Neural progenitor cell (in vitro differentiated cells): ENCODE measurements around the gene FAM98B.

Experiments
- EZH2 ChIP-seq: fragments of 200-600 bp; sonication (generic); IDR thresholded peaks from 2 replicates; pipeline ENCODE4 v1.6.1; 2017; ENCODE audit warnings: antibody characterized with exemption, mild to moderate bottlenecking, moderate library complexity
- EZH2phosphoT487 ChIP-seq: fragments of 200-600 bp; sonication (generic); IDR thresholded peaks from 2 replicates; pipeline ENCODE4 v1.6.1; 2017; ENCODE audit warnings: antibody characterized with exemption
- TF ChIP-seq, protein P1 (sequence below): fragments of 200-600 bp; sonication (generic); IDR thresholded peaks from 2 replicates; pipeline ENCODE4 v1.5.1; 2017; ENCODE audit warnings: antibody characterized with exemption, mild to moderate bottlenecking

DNA sequence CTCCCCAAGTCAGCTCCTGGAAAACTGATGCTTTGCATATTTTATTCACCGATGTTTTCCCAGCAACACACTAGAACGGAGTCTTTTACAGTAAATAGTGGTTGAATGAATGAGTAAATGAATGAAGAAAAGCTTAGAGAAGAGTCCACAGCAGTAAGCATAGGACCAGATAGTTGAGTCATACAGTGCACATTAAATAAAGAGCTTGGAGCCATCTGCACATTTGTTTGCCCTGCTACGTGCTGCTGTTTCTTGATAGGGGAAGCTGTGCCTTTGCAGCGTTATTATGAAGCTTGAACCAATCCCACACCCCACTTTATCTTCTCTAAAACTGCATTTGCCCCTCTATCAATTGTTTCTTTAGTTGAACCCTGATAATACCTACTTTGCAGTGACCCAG is 1.2 kb downstream of the FAM98B start:
- TF ChIP-seq, protein P1, sequence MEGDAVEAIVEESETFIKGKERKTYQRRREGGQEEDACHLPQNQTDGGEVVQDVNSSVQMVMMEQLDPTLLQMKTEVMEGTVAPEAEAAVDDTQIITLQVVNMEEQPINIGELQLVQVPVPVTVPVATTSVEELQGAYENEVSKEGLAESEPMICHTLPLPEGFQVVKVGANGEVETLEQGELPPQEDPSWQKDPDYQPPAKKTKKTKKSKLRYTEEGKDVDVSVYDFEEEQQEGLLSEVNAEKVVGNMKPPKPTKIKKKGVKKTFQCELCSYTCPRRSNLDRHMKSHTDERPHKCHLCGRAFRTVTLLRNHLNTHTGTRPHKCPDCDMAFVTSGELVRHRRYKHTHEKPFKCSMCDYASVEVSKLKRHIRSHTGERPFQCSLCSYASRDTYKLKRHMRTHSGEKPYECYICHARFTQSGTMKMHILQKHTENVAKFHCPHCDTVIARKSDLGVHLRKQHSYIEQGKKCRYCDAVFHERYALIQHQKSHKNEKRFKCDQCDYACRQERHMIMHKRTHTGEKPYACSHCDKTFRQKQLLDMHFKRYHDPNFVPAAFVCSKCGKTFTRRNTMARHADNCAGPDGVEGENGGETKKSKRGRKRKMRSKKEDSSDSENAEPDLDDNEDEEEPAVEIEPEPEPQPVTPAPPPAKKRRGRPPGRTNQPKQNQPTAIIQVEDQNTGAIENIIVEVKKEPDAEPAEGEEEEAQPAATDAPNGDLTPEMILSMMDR, result no peak
- TF ChIP-seq EZH2 (no peak), EZH2phosphoT487 (no peak)
